Spleen (tissue), 11 donors: Measurements from ENCODE around the gene NYNRIN. TPM values are rescaled to one million over a fixed set of nuclear protein-coding genes. Genes with fewer than 3 reads are reported as not detected.

Experiments
- DNase-seq: peaks from one replicate; pipeline ENCODE4 v3.0.0-alpha.2; 2020
- H3K27ac ChIP-seq, 8 donors: fragments of 200-600 bp; sonication (generic) in 7 of 8; 1 replicate in 4 of 8; 2 replicates in 4 of 8; pipeline versions ENCODE4 v1.5.0 to v1.8.0; 2016 to 2021; ENCODE audit warnings: inconsistent platforms in 4 of 8, mild to moderate bottlenecking in 4 of 8, moderate library complexity in 1 of 8
- H3K27me3 ChIP-seq, 7 donors: fragments of 200-600 bp; sonication (generic) in 6 of 7; replicated peaks in 1 of 7; 1 replicate in 4 of 7; 2 replicates in 3 of 7; pipeline versions ENCODE4 v1.5.0 to v1.8.0; 2016 to 2021; ENCODE audit warnings: inconsistent platforms in 3 of 7, mild to moderate bottlenecking in 1 of 7
- H3K36me3 ChIP-seq, 6 donors: fragments of 200-600 bp; sonication (generic) in 5 of 6; 1 replicate in 4 of 6; 2 replicates in 2 of 6; pipeline versions ENCODE4 v1.5.0 to v1.8.0; 2016 to 2021; ENCODE audit warnings: inconsistent platforms in 2 of 6
- H3K4me1 ChIP-seq, 6 donors: fragments of 200-600 bp; sonication (generic) in 5 of 6; 1 replicate in 3 of 6; 2 replicates in 3 of 6; pipeline versions ENCODE4 v1.5.0 to v1.8.0; 2016 to 2021; ENCODE audit warnings: inconsistent platforms in 3 of 6
- H3K4me3 ChIP-seq, 8 donors: fragments of 200-600 bp; sonication (generic) in 7 of 8; 1 replicate in 4 of 8; 2 replicates in 4 of 8; pipeline versions ENCODE4 v1.5.0 to v1.8.0; 2016 to 2021; ENCODE audit warnings: inconsistent platforms in 4 of 8, mild to moderate bottlenecking in 4 of 8, moderate library complexity in 2 of 8
- H3K9me3 ChIP-seq, 8 donors: fragments of 200-600 bp; sonication (generic) in 7 of 8; 1 replicate in 4 of 8; 2 replicates in 4 of 8; pipeline versions ENCODE4 v1.5.0 to v1.8.0; 2016 to 2021; ENCODE audit warnings: inconsistent platforms in 4 of 8
- CTCF ChIP-seq, 11 experiments: fragments of 200-600 bp in 7 of 11; fragments of 450-650 bp in 4 of 11; sonication (generic) in 4 of 11; IDR thresholded peaks in 8 of 11; conservative IDR thresholded peaks in 3 of 11; 1 replicate in 7 of 11; 2 replicates in 4 of 11; pipeline versions ENCODE4 v1.4.0 to v1.8.0; 2016 to 2021; ENCODE audit warnings: antibody characterized with exemption in 11 of 11, inconsistent platforms in 4 of 11, mild to moderate bottlenecking in 1 of 11
- POLR2A ChIP-seq, 3 donors: fragments of 450-650 bp; IDR thresholded peaks; one replicate each; pipeline ENCODE4 v1.5.1; 2017; ENCODE audit warnings: antibody characterized with exemption in 3 of 3, mild to moderate bottlenecking in 1 of 3
- POLR2AphosphoS5 ChIP-seq, 3 donors: sonication (generic); formaldehyde crosslinking; IDR thresholded peaks; one replicate each; pipeline ENCODE4 v1.5.1; 2017; ENCODE audit warnings: antibody characterized with exemption in 3 of 3
- WGBS, 5 donors: extraction: QIAGEN DNeasy Blood & Tissue Kit in 3 of 5; methylation state at CpG; one replicate each; pipeline versions ENCODE4 v1.1.5 to v1.1.7; 2013 to 2018; 5-methylcytosine and 5-hydroxymethylcytosine counted together
- intact Hi-C: fragments of 100-400 bp; cut with DNase I; formaldehyde crosslinking; loops from one replicate; pipeline ENCODE4 v1.15.0; 2023; ENCODE audit warnings: low total_unique reads
- polyA plus RNA-seq, 3 donors: library from polyadenylated mRNA; stranded (reverse); fragments of 200-250 nt; gene quantifications; one replicate each; pipeline ENCODE4 v1.2.1, GENCODE V29; 2013
- total RNA-seq, 7 donors: library from RNA; depleted of rRNA in 3 of 7; stranded (reverse); fragments of >200 nt in 3 of 7; fragmentation: NEBNext Ultra II Directional in 4 of 7; extraction: Animal tissue kit (Norgen Biotek cat#: 25700) in 4 of 7; gene quantifications; one replicate each; pipeline versions ENCODE4 v1.1.0 to v1.2.1, GENCODE V29; 2016 to 2021
- donor health status: healthy with polysubstance abuse.
- donor health status: DM: no; HTN: no; CAD: no; lungs with moderate emphysema.
- donor health status: DM: no; HTN: no; CAD: no.
- donor health status: Bipolar disorder and iron deficiency.
- donor health status: healthy.
- donor health status: DM: no; HTN: no; CAD: no.
- donor health status: DM: yes; HTN: yes; CAD: no.

The NYNRIN gene
- total and polyA plus RNA-seq, 10 donors, result 0.87 to 18.0 (median 10.5) TPM

- H3K27me3 ChIP-seq, result peaks cover 0 to 10% (median 0%) of the 10 kb centered on the region in 7 donors
- WGBS, 5 donors, result 77 to 85% (median 82%) methylated on average over 7 of the region's 7 CpGs
- H3K4me3 ChIP-seq, result no peak overlapping the region
- peaks cover 0 to 7% (median 0%) of the 10 kb centered on the region in 6 donors for H3K36me3 ChIP-seq
- no peaks in the 10 kb centered on the region for H3K9me3 ChIP-seq
- no peak overlapping the region for H3K27ac ChIP-seq
- no peak for DNase-seq
- H3K4me1 ChIP-seq, result peaks cover 0 to 4% (median 0%) of the 10 kb centered on the region in 6 donors
- intact Hi-C loops, result no loop called here
- TF ChIP-seq CTCF (IDR thresholded peaks at IDR 0.05 in 8 of 11, conservative IDR thresholded peaks at IDR 0.05 in 3 of 11) (no peak), POLR2A (IDR thresholded peaks at IDR 0.05) (no peak), POLR2AphosphoS5 (IDR thresholded peaks at IDR 0.05) (no peak)
These were observed 21.7 kb upstream of the NYNRIN start for GRCh38 chr14:24377126-24377525.

GRCh38 chr14:24377657-24378056, 21.1 kb upstream of the NYNRIN start:
- no peak for DNase-seq
- H3K27me3 ChIP-seq, result peaks cover 0 to 10% (median 0%) of the 10 kb centered on the region in 7 donors
- intact Hi-C loops, result no loop called here
- TF ChIP-seq POLR2AphosphoS5 (IDR thresholded peaks at IDR 0.05) (no peak), POLR2A (IDR thresholded peaks at IDR 0.05) (no peak), CTCF (IDR thresholded peaks at IDR 0.05 in 8 of 11, conservative IDR thresholded peaks at IDR 0.05 in 3 of 11) (no peak)
- no peak overlapping the region for H3K27ac ChIP-seq
- WGBS, 5 donors, result 65 to 82% (median 69%) methylated on average over 2 of the region's 2 CpGs
- H3K4me3 ChIP-seq, result no peak overlapping the region
- no peaks in the 10 kb centered on the region for H3K4me1 ChIP-seq
- no peaks in the 10 kb centered on the region for H3K9me3 ChIP-seq
- H3K36me3 ChIP-seq, result peaks cover 0 to 7% (median 0%) of the 10 kb centered on the region in 6 donors

GRCh38 chr14:24378327-24378726, 20.5 kb upstream of the NYNRIN start:
- WGBS, 5 donors, result 83 to 96% (median 87%) methylated on average over 3 of the region's 3 CpGs
- DNase-seq, result no peak
- H3K4me3 ChIP-seq, result no peak overlapping the region
- peaks cover 0 to 10% (median 0%) of the 10 kb centered on the region in 7 donors for H3K27me3 ChIP-seq
- intact Hi-C loops, result no loop called here
- H3K36me3 ChIP-seq, result peaks cover 0 to 4% (median 0%) of the 10 kb centered on the region in 6 donors
- no peaks in the 10 kb centered on the region for H3K9me3 ChIP-seq
- TF ChIP-seq CTCF (IDR thresholded peaks at IDR 0.05 in 8 of 11, conservative IDR thresholded peaks at IDR 0.05 in 3 of 11) (no peak), POLR2A (IDR thresholded peaks at IDR 0.05) (no peak), POLR2AphosphoS5 (IDR thresholded peaks at IDR 0.05) (no peak)
- H3K4me1 ChIP-seq, result no peaks in the 10 kb centered on the region
- H3K27ac ChIP-seq, result no peak overlapping the region

GRCh38 chr14:24378981-24379906, 19.6 kb upstream of the NYNRIN start:
- H3K4me1 ChIP-seq, result no peaks in the 10 kb centered on the region

More at GRCh38 chr14:24378981-24379906, 19.6 kb upstream of the NYNRIN start:
- no peak for TF ChIP-seq CTCF (IDR thresholded peaks at IDR 0.05 in 8 of 11, conservative IDR thresholded peaks at IDR 0.05 in 3 of 11)
- TF ChIP-seq POLR2AphosphoS5 (IDR thresholded peaks at IDR 0.05), result no peak
- no peak for TF ChIP-seq POLR2A (IDR thresholded peaks at IDR 0.05)
- DNase-seq, result no peak
- Histone ChIP-seq H3K27me3 (peaks cover 0 to 10% (median 0%) of the 10 kb centered on the region in 7 donors), H3K27ac (no peak overlapping the region), H3K9me3 (no peaks in the 10 kb centered on the region), H3K36me3 (no peaks in the 10 kb centered on the region), H3K4me3 (no peak overlapping the region)
- intact Hi-C loops, result no loop called here
- WGBS, 5 donors, result 79 to 91% (median 88%) methylated on average over 7 of the region's 7 CpGs
